Skeletal muscle tissue (tissue), 4 donors: ENCODE results near the gene OR1N1. TPM values are rescaled to one million over a fixed set of nuclear protein-coding genes. Genes with fewer than 3 reads are reported as not detected.
"Not testable (repeated sequence)": the region's sequence is repeated elsewhere in the genome, so short reads cannot be mapped to it uniquely, and the experiment has no call there.

Experiments used
- H3K27ac ChIP-seq: one replicate; pipeline ENCODE4 v1.7.0; 2013; ENCODE audit warnings: mild to moderate bottlenecking, low read depth, low read length, inconsistent platforms
- H3K27me3 ChIP-seq, 3 donors: one replicate each; pipeline ENCODE4 v1.7.0; 2013; ENCODE audit warnings: low read length in 3 of 3; ENCODE audit not compliant: control insufficient read depth in 3 of 3, insufficient read depth in 3 of 3
- H3K36me3 ChIP-seq, 3 donors: one replicate each; pipeline ENCODE4 v1.7.0; 2013; ENCODE audit warnings: low read length in 3 of 3; ENCODE audit not compliant: control insufficient read depth in 3 of 3, insufficient read depth in 3 of 3
- H3K4me1 ChIP-seq, 3 donors: one replicate each; pipeline ENCODE4 v1.7.0; 2013; ENCODE audit warnings: low read length in 3 of 3, mild to moderate bottlenecking in 3 of 3; ENCODE audit not compliant: control insufficient read depth in 3 of 3, insufficient read depth in 3 of 3
- H3K4me3 ChIP-seq, 3 donors: one replicate each; pipeline ENCODE4 v1.7.0; 2013; ENCODE audit warnings: low read length in 3 of 3
- H3K9ac ChIP-seq, 3 donors: one replicate each; pipeline ENCODE4 v1.7.0; 2013; ENCODE audit warnings: low read length in 3 of 3, mild to moderate bottlenecking in 3 of 3, moderate library complexity in 2 of 3, low read depth in 1 of 3
- H3K9me3 ChIP-seq, 3 donors: one replicate each; pipeline ENCODE4 v1.7.0; 2013; ENCODE audit warnings: low read length in 3 of 3; ENCODE audit not compliant: control insufficient read depth in 3 of 3
- total RNA-seq: library from RNA; depleted of rRNA; stranded (reverse); fragments of >200 nt; gene quantifications from one replicate; pipeline ENCODE4 v1.2.3, GENCODE V29; 2014
- donor health status: Osteomylitis.

The OR1N1 gene
- total RNA-seq, 1 donor from 2014 or later = not detected

DNA sequence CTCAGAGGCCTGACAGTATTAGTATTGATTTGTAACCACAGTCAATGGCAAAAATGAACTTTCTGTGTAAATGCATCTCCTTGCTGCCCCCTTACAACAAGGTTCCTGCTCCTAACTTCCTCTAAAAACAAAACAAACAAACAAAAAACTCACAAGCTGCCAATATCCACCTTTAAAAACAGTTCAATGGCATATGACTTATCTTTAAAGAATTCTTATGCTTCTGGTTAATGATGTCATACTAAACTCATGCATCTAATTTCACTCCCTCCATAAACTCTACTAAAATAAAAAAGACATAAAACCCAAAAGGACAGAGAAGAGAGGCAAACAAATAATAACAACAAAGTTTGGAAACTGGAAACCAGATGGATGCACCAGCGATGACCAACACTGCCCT is 9.0 kb upstream of the OR1N1 start:
- Histone ChIP-seq H3K27ac (no peak overlapping the region), H3K36me3 (no peaks in the 10 kb centered on the region), H3K9me3 (no peaks in the 10 kb centered on the region), H3K4me3 (no peak overlapping the region), H3K9ac (no peak overlapping the region), H3K4me1 (no peaks in the 10 kb centered on the region), H3K27me3 (no peaks in the 10 kb centered on the region)

DNA sequence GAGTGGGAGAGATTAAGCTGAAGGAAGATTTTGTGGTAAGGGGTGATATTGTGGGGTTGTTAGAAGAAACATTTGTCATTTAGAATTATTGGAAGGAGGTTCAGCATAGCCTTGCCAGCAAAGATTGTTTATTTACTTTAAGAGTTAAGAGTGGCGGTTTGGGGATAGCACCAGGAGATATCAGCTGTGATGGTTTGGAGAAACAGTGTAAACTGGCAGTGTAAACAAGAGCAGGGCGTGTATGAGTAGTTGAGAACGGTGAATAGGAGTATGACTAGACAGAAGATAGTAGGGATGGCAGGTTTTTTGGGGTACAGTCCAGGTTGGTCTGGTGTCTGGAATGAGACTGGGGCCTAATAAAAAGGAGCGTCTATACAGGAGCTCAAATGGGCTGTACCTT is 4.1 kb upstream of the OR1N1 start:
- H3K9me3 ChIP-seq, H3K27me3 ChIP-seq, H3K4me1 ChIP-seq, H3K27ac ChIP-seq, H3K4me3 ChIP-seq, H3K36me3 ChIP-seq, H3K9ac ChIP-seq: not testable (repeated sequence)

DNA sequence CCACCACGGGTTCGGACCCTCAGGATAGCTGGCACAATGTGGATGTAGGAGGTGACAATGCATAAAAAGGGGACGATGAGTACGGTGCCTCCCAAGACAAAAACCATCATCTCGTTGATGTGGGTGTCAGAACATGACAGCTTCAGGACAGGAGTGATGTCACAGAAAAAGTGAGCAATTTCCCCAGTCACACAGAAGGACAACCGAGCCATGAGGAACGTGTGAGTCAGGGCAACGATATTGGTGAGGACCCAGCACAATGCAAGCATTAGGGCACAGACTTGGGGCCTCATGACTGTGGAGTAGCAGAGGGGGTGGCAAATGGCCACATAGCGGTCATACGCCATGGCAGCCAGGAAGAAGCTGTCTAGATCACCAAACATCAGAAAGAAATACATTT is 491 bp downstream of the OR1N1 start:
- no peaks in the 10 kb centered on the region for H3K9me3 ChIP-seq
- H3K27ac ChIP-seq = no peak overlapping the region
- H3K9ac ChIP-seq = no peak overlapping the region
- H3K4me3 ChIP-seq = no peak overlapping the region
- H3K36me3 ChIP-seq = no peaks in the 10 kb centered on the region
- H3K27me3 ChIP-seq = peaks cover 0 to 2% (median 2%) of the 10 kb centered on the region in 3 donors
- H3K4me1 ChIP-seq = no peaks in the 10 kb centered on the region

DNA sequence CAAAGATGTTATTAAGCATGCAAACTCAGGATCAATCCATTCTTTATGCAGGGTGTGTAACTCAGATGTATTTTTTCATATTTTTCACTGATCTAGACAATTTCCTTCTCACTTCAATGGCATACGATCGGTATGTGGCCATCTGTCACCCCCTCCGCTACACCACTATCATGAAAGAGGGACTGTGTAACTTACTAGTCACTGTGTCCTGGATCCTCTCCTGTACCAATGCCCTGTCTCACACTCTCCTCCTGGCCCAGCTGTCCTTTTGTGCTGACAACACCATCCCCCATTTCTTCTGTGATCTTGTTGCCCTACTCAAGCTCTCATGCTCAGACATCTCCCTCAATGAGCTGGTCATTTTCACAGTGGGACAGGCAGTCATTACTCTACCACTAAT is 7.7 kb downstream of the OR1N1 start:
- Histone ChIP-seq H3K27ac (no peak overlapping the region), H3K36me3 (no peaks in the 10 kb centered on the region), H3K9me3 (no peaks in the 10 kb centered on the region), H3K9ac (no peak overlapping the region), H3K4me3 (no peak overlapping the region), H3K4me1 (no peaks in the 10 kb centered on the region), H3K27me3 (peaks cover 0 to 3% (median 3%) of the 10 kb centered on the region in 3 donors)

DNA sequence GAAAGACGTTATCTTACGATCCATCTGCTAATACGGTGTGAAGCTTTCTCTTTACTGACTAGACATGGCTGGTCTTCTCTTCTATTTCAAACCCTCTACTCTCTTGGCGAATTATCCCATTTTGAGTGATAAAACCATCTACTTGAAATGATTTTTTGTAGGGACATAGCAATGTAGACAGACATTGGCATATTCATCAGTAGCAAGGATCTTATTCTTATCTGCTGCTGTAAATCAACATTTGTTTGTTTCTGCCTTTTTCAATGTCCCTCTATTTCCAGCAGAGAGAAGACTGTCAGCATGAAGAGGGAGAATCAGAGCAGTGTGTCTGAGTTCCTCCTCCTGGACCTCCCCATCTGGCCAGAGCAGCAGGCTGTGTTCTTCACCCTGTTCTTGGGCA is 8.3 kb downstream of the OR1N1 start, which contains the start of gene OR1J4:
Gene OR1J4 (plus strand): TSS at position 301 of the 400 bp plus-strand sequence. CDS start 0 bp downstream, at position 301.
- Histone ChIP-seq H3K27me3 (peaks cover 0 to 3% (median 3%) of the 10 kb centered on the region in 3 donors), H3K9ac (no peak within 1 kb of the TSS), H3K9me3 (no peaks in the 10 kb centered on the region), H3K4me3 (no peak within 1 kb of the TSS), H3K36me3 (no peaks in the 10 kb centered on the region), H3K4me1 (no peaks in the 10 kb centered on the region), H3K27ac (no peak within 1 kb of the TSS)

DNA sequence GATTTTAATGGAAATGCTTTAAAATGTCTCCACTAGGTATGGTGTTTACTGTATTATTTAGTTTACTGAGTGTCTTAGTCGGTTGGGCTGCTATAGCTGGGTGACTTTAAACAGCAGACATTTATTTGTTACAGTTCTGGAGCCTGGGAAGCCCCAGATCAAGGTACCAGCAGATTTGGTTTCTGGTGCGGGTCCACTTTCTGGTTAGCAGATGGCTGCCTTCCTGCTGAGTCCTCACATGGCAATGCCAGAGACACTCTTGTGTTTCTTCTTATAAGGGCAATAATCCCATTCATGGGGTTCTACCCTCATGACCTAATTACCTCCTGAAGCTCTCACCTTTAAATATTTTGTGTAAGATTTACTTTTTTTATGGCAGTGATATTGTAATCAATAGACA is 8.9 kb downstream of the OR1N1 start:
- no peaks in the 10 kb centered on the region for H3K9me3 ChIP-seq
- H3K36me3 ChIP-seq = no peaks in the 10 kb centered on the region
- H3K9ac ChIP-seq = no peak overlapping the region
- H3K27me3 ChIP-seq = peaks cover 0 to 3% (median 3%) of the 10 kb centered on the region in 3 donors
- no peak overlapping the region for H3K27ac ChIP-seq
- no peak overlapping the region for H3K4me3 ChIP-seq
- H3K4me1 ChIP-seq = no peaks in the 10 kb centered on the region

GRCh38 chr9:122510502-122510901 is 16.6 kb downstream of the OR1N1 start, which contains the start of gene OR1J2:
Gene OR1J2 (plus strand): TSS chr9:122510802. CDS start chr9:122510802, 0 bp downstream.
- Histone ChIP-seq H3K9ac (no peak within 1 kb of the TSS), H3K4me1 (no peaks in the 10 kb centered on the region), H3K27ac (no peak within 1 kb of the TSS), H3K36me3 (no peaks in the 10 kb centered on the region), H3K27me3 (no peaks in the 10 kb centered on the region), H3K9me3 (no peaks in the 10 kb centered on the region), H3K4me3 (no peak within 1 kb of the TSS)

DNA sequence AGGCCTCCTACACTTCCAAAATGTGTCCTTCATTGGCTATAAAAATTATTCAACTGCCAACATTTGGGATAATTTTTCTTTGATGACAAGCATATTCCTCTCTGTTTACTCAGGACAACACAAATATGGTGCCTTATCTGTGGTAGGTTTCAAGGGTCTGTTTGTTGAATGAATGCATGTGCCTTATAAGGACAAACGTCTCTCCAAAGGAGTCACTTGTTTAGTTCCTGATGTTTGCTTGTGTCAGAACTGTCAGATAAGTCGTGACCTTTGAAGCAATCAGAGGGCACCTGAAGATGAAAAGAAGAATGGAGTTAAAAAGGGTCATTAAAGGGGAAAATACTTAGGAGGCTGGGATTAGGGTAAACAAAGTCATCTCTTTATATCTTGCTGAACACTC is 20.1 kb downstream of the OR1N1 start:
- no peaks in the 10 kb centered on the region for H3K9me3 ChIP-seq
- H3K27me3 ChIP-seq = no peaks in the 10 kb centered on the region
- no peaks in the 10 kb centered on the region for H3K36me3 ChIP-seq

GRCh38 chr9:122498883-122499288 is 28.2 kb downstream of the OR1N1 start:
- Histone ChIP-seq H3K4me3 (no peak overlapping the region), H3K9me3 (peaks cover 0 to 3% (median 0%) of the 10 kb centered on the region in 3 donors), H3K27ac (no peak overlapping the region), H3K27me3 (peaks cover 0 to 3% (median 0%) of the 10 kb centered on the region in 3 donors), H3K4me1 (no peaks in the 10 kb centered on the region), H3K36me3 (no peaks in the 10 kb centered on the region), H3K9ac (no peak overlapping the region)

More for the DNA sequence above, 20.1 kb downstream of the OR1N1 start:
- Histone ChIP-seq H3K27ac (no peak overlapping the region), H3K9ac (no peak overlapping the region), H3K4me3 (no peak overlapping the region), H3K4me1 (no peaks in the 10 kb centered on the region)

DNA sequence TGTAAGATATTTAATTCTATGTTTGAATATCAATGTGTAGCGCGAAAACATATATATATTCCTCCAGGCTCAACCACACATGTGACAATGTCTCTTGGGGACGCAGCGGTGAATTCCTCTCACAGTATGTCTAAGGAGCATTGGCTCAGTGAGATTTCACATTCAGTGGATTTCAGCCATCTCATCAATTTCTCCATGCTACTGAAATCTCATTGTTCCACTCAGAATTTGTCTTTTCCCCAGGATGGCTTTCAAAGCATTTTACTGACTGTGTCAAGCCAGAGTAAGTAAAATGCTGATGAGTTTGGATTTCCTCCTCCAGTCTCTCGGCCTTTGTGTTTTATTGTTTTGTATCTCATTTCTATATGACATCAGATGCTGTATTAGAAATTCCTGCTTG is 48.0 kb downstream of the OR1N1 start:
- Histone ChIP-seq H3K9ac (no peak overlapping the region), H3K27ac (no peak overlapping the region), H3K4me3 (no peak overlapping the region), H3K9me3 (no peaks in the 10 kb centered on the region), H3K4me1 (no peaks in the 10 kb centered on the region), H3K36me3 (no peaks in the 10 kb centered on the region), H3K27me3 (peaks cover 0 to 3% (median 2%) of the 10 kb centered on the region in 3 donors)
